Suppressor macrophage treated with lipopolysaccharide for 4 hours (primary cell): ENCODE measurements around the gene CRKL.
"Not testable (repeated sequence)": the region's sequence is repeated elsewhere in the genome, so short reads cannot be mapped to it uniquely, and the experiment has no call there.

Source experiments
- DNase-seq: peaks from one replicate; pipeline ENCODE4 v3.0.0-alpha.2; 2020

The CRKL gene

DNA sequence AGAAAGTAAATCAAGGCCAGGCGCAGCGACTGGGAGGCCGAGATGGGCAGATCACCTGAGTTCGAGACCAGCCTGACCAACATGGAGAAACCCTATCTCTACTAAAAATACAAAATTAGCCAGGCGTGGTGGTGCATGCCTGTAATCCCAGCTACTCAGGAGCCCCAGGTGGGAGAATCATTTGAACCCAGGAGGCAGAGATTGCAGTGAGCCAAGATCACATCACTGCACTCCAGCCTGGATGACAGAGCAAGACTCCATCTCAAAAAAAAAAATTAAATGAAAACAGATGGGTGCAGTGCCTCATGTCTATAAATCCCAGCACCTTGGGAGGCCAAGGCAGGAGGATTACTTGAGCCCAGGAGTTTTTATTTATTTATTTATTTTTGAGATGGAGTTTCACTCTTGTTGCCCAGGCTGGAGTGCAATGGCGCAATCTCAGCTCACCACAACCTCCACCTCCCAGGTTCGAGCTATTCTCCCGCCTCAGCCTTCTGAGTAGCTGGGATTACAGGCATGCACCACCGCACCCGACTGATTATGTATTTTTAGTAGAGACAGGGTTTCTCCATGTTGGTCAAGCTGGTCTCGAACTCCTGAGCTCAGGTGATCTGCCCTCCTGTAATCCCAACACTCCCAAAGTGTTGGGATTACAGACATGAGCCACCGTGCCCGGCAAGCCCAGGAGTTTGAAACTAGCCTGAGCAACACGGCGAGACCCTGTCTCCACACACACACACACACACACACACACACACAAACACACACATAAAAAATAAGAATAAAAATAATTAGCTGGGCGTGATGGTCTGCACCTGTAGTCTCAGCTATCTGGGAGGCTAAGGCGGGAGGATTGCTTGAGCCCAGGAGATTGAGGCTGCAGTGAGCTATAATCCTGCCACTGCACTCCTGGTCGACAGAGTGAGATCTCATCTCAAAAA is 15.8 kb upstream of the CRKL start:
- DNase-seq, result not testable (repeated sequence)

GRCh38 chr22:20903093-20903492 is 14.1 kb upstream of the CRKL start:
- DNase-seq, result no peak

- peak; percentile 97 for DNase-seq
Measured at GRCh38 chr22:20904008-20904979, 12.9 kb upstream of the CRKL start.

- no peak for DNase-seq
Measured at GRCh38 chr22:20904980-20905355, 12.2 kb upstream of the CRKL start.

DNA sequence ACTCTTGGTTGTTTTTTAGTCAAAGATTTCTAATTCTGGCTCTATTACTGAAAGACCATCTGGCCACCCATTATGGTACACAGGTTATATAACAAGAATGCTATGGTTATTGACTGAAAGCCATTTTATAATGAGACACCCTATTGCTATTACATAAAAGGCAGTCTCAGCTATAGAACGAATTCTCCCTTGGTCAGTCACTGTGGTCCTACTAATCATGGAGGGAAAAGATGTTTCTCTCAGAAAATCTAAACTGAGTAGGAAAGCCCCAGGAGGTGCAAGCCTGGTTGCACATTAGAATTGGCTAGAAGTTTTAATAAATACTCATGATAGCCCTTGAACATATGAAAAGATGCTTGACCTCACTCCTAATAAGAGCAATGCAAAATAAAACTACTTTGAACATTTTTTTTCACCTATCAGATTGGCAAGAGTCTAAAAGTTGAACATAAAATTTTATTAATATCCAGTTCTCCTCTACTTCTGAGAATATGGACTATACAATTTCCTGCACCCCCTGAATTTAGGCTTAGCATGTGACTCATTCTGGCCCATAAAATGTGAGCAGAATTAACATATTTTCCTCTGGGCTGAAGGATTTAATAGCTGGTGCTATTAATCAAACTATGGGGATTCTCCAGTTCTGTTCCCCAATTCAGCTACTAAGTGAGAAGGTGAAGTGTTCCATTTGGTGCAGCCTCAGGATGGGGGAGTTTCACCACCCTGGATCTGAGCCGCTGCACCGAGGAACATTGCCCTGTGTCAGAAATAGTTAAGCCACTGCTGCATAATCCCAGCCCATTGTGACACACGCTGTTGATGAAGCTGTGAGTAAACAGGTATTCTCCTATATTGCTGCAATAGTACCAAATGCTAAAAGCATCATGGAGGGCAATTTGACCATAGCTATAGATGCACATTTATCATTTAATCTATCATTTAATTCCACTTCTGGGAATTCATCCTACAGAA is 11.5 kb upstream of the CRKL start:
- DNase-seq, result no peak

GRCh38 chr22:20906387-20906767 is 10.8 kb upstream of the CRKL start:
- DNase-seq, result no peak

GRCh38 chr22:20908717-20909116 is 8.5 kb upstream of the CRKL start:
- not testable (repeated sequence) for DNase-seq

DNA sequence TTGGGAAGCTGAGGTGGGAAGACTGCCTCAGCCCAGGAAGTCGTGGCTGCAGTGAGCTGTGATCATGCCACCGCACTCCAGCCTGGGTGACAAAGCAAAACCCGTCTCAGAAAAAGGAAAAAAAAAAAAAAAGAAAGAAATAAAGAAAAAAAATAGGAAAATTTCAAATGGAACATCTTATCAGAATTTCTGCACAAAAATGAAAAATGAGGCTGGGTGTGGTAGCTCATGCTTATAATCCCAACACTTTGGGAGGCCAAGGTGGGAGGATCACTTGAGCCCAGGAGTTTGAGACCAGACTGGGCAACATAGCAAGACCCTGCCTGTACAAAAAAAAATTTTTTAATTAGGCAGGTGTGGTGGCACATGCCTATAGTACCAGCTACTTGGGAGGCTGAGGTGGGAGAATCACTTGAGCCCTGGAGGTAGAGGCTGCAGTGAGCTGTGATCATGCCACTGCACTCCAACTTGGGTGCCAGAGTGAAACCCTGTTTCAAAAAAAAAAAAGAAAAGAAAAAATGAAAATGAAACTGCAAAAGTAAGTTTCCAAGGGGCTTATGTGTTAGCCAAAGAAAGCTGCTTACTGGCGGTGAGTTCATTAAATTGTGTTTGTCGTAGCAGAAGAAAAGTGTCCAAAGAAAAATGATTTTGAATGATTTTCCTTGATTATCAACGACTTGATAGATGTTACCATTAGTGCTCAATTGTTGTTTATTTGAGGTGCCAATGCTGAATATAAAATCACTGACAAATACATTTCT is 7.5 kb upstream of the CRKL start:
- no peak for DNase-seq

DNA sequence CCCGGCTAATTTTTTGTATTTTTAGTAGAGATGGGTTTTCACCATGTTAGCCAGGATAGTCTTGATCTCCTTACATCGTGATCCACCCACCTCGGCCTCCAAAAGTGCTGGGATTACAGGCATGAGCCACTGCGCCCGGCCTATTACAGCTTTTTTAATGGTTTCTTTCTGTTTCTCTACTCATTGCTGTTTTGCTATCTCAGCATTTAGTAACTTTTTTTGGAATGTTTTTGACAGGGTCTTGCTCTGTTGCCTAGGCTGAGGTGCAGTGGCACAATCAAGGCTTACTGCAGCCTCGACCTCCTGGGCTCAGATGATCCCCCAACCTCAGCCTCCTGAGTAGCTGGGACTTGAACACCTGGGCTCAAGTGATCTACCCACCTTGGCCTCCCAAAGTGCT is 4.7 kb upstream of the CRKL start:
- DNase-seq, result no peak

DNA sequence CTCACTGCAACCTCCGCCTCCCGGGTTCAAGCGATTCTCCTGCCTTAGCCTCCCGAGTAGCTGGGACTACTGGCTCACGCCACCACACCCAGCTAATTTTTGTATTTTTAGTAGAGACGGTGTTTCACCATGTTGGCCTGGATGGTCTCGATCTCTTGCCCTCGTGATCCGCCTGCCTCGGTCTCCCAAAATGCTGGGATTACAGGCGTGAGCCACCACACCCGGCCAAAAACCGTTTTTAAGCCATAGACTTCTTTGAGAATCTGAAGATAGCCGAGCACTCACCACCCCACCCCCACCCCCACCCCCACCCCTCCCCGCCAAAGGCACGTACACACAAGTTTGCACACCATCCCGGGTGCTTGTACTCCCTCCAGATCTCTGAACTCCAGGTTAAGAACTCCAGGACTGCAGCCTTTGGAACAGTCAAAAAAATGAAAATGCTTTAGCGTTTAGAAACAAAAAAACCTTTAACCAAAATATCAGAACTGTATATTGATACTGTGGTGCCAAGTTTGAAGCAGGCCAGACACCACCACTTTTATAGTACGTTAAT is 1.5 kb downstream of the CRKL start:
- DNase-seq, result no peak

GRCh38 chr22:20919718-20920117 is 2.5 kb downstream of the CRKL start:
- DNase-seq, result no peak

DNA sequence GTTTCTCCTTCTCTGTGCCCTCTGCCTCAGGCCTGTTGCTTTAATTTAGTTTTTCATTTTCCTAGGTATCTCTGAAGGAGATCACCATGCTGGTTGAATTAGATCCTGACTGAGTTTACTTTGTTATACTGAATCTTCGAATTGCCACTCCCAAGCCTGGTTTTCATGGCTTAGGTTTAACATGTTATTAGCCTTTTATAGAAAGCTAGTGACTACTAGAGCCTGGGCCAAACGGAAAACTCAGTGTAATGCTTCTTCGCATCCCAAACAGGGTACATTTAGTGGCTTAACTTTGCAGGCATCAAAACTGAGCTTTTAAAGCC is 3.6 kb downstream of the CRKL start:
- DNase-seq, result no peak

- DNase-seq, result no peak
Measured at GRCh38 chr22:20922141-20922751, 5.0 kb downstream of the CRKL start.

DNA sequence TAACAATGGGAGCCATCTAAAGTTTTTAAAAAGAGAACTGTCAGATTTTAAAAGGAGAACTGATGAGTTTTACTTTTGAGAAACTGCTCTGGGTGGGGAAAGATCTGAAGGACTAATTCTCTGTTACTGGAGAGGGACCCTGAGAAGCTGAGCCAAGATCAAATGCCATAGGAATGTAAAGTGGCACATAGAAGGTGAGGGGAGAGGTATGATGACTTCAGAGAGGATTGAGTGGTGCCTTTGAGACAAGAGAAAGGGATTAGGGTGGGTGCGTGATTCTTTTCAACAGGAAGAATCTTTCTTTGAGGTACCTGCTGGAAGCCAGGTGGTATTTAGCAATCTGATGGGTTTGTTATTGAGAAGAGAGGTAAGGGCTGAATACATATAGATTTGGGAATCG is 9.0 kb downstream of the CRKL start:
- no peak for DNase-seq

- no peak for DNase-seq
Measured at GRCh38 chr22:20927940-20928572, 10.8 kb downstream of the CRKL start.

GRCh38 chr22:20928573-20928967 is 11.4 kb downstream of the CRKL start:
- DNase-seq, result no peak

DNA sequence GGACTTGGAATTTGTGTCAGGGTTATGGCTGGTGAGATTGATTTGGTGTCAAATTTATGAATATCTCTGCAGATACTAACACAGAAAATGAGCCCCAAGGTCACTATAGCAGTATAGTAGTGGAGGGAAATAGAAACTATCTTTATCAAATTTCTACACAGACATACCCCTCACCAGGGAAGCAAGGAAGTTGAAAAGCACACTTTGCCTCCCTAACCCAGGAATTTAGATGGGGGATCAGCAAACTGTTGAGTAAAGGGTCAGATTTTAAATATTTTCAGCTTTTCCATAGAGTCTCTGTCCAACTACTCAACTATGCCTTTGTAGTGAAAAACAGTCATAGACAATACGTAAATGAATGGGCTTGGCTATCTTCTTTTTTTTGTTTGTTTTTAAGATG is 12.8 kb downstream of the CRKL start:
- no peak for DNase-seq

GRCh38 chr22:20930435-20930834 is 13.2 kb downstream of the CRKL start:
- DNase-seq, result not testable (repeated sequence)

DNA sequence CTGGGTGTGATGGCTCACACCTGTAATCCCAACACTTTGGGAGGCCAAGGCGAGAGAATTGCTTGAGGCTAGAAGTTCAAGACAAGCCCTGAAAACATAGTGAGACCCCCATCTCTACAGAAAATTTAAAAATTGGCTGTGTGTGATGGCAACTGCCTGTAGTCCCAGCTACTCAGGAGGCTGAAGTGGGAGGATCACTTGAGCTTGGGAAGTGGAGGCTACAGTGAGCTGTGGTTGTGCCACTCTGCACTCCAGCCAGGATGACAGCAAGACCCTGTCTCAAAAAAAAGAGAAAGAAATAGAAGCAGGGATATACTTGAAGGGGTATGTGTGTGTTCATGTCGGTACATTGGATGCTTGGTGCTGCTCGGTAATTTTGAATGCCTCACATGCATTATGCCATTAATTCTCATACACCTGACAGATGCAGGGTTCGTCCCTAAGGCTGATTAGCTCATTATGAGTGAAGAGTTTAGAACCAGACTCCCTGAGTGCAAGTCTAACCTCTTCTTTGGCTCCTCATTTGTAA is 14.0 kb downstream of the CRKL start:
- no peak for DNase-seq

GRCh38 chr22:20933910-20934309 is 16.7 kb downstream of the CRKL start:
- DNase-seq, result no peak
